OCI-LY7 (cell line): ENCODE data around the gene JPH3.

Experiments
- CTCF ChIP-seq: fragments of 200-600 bp; sonication (generic); conservative IDR thresholded peaks from 2 replicates; pipeline ENCODE4 v1.5.1; 2014; ENCODE audit warnings: mild to moderate bottlenecking, antibody characterized with exemption, low read length, moderate library complexity, mixed read lengths
- EZH2phosphoT487 ChIP-seq: fragments of 200-600 bp; sonication (generic); IDR thresholded peaks from 2 replicates; pipeline ENCODE4 v1.6.1; 2018; ENCODE audit warnings: low read depth, borderline replicate concordance, mild to moderate bottlenecking, mixed run types, antibody characterized with exemption, low read length, moderate library complexity, mixed read lengths

GRCh38 chr16:87563022-87563421 lies 39.3 kb upstream of the JPH3 start:
- TF ChIP-seq CTCF: no peak
- TF ChIP-seq EZH2phosphoT487: no peak
